LNCAP (cell line): ENCODE data around the gene MX1.

Experiments used
- TF ChIP-seq, protein P1 (sequence below): fragments of 450-650 bp; IDR thresholded peaks from 2 replicates; pipeline ENCODE4 v1.5.1; 2017; ENCODE audit warnings: mild to moderate bottlenecking

Gene MX1

GRCh38 chr21:41407541-41408460, 18.2 kb upstream of the MX1 start:
- TF ChIP-seq, protein P1, sequence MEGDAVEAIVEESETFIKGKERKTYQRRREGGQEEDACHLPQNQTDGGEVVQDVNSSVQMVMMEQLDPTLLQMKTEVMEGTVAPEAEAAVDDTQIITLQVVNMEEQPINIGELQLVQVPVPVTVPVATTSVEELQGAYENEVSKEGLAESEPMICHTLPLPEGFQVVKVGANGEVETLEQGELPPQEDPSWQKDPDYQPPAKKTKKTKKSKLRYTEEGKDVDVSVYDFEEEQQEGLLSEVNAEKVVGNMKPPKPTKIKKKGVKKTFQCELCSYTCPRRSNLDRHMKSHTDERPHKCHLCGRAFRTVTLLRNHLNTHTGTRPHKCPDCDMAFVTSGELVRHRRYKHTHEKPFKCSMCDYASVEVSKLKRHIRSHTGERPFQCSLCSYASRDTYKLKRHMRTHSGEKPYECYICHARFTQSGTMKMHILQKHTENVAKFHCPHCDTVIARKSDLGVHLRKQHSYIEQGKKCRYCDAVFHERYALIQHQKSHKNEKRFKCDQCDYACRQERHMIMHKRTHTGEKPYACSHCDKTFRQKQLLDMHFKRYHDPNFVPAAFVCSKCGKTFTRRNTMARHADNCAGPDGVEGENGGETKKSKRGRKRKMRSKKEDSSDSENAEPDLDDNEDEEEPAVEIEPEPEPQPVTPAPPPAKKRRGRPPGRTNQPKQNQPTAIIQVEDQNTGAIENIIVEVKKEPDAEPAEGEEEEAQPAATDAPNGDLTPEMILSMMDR = no peak

- TF ChIP-seq, protein P1 = no peak
These were observed 15.7 kb upstream of the MX1 start for GRCh38 chr21:41410361-41410760.

DNA sequence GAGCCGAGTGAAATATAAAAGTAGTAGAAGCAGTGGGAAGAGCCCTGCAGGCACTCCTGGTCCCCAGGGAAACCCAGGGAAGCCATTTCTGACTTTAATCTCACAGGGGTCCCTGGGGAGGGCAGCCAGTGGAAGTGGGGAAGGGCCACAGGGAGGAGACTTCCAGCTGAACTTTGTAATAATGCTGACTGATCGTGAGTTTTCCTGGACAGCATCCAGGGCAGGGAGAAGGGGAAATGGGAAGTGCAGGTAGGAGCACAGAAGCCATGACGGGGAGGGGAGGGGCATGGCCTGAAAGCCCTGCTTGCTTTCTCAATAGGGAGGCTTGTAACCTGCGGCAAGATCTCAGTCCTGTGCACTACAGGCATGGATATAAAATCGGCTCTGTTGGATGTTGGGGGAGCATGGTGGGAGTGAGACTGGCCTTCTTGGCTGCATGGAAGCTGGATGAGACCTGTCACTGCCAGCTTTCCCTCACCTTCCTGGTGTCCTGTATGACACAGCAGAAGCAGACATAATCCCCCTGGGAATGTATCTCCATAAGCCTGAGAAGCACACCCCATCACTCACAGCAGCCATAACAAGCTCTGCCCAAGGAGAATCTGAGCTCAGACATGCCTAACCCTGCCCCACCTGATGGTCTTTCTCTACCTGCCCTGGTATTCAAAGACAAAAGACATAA, 15.1 kb upstream of the MX1 start:
- TF ChIP-seq, protein P1 = no peak

DNA sequence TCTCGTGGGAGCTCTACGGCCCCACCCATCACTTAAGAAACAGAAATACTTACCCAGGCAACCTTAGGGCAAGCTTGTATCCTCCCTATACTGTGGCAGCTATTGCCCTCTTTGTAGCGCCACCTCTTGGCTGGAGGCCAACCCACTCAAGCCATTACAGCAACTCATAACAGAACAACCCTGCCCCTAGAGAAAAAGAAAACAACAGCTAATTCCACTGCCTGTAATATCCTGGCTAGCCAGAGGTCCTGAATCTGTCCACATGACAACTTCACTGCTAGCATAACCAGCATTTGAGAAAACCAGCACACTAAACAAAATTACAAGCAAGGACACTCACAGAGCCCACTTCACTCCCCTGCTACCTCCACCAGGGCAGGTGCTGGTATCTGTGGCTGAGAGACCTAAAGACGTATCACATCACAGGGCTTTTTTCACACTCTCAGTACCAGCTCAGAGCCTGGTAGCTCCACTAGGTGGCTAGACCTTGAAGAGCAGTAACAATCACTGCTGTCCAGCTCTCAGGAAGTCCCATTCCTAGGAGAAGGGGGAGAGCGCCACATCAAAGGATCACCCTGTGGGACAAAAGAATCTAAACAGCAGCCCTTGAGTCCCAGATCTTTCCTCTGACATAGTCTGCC, 14.5 kb upstream of the MX1 start:
- TF ChIP-seq, protein P1 = no peak

DNA sequence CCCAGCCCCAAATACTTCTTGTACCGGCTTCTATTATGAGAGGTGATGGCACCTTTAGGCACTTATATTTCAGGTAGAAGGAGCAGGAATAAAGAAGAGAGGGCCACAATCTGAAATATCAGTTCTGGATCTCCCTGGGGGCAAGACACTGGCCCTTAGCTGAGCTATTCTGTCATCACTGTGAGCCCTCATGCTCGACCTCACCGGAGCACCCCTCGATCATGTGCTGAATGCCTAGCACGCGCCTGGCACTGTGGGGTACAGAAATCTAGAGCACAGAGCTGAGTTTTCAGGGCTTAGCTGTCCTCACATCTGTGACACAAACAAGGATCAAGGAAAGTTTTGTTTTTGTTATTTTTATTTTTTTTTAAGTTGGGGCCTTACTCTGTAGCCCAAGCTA, 7.6 kb upstream of the MX1 start:
- TF ChIP-seq, protein P1 = no peak

DNA sequence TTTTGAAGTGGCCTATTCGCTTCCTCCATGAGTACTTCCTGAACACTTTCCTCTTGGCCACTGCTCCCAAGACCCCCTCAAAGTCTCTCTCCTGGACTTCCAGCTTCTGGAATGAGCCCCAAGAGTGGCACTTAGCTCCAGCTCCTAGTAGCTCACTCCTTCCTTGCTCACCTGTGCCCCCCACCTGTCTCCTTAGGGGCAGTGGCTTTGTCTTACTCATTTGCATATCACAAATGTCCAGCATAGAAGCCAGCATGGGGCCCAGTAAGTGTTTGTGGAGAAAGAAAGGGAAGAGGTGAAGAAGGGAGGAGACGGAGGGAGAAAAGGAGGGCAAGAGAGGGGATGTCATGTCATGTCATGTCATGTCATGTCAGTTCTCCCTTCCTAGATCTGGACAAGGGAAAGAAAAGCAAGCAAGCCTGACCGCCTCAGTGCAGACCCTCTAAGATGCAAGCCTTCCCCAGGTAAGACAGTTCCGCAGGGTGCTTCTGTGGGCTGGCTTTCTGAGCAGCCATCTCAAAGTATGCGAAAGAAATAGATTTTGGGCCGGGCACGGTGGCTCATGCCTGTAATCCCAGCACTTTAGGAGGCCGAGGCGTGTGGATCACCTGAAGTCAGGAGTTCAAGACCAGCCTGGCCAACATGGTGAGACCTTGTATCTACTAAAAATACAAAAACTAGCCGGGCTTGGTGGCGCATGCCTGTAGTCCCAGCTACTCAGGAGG, 6.9 kb upstream of the MX1 start:
- TF ChIP-seq, protein P1 = no peak
